GM12875 (cell line): ENCODE measurements around the gene REXO1.

Source experiments
- H3K4me3 ChIP-seq: one replicate; pipeline ENCODE4 v1.5.1; 2011; ENCODE audit warnings: low read depth, low read length, control low read depth
- TF ChIP-seq, protein P1 (sequence below): IDR thresholded peaks from 2 replicates; pipeline ENCODE4 v1.5.1; 2011; ENCODE audit warnings: low read depth, mild to moderate bottlenecking, control low read depth, inconsistent platforms, low read length, moderate library complexity, borderline replicate concordance; ENCODE audit not compliant: insufficient read depth

Gene REXO1

GRCh38 chr19:1828279-1829238 lies 19.7 kb downstream of the REXO1 start:
- TF ChIP-seq, protein P1, sequence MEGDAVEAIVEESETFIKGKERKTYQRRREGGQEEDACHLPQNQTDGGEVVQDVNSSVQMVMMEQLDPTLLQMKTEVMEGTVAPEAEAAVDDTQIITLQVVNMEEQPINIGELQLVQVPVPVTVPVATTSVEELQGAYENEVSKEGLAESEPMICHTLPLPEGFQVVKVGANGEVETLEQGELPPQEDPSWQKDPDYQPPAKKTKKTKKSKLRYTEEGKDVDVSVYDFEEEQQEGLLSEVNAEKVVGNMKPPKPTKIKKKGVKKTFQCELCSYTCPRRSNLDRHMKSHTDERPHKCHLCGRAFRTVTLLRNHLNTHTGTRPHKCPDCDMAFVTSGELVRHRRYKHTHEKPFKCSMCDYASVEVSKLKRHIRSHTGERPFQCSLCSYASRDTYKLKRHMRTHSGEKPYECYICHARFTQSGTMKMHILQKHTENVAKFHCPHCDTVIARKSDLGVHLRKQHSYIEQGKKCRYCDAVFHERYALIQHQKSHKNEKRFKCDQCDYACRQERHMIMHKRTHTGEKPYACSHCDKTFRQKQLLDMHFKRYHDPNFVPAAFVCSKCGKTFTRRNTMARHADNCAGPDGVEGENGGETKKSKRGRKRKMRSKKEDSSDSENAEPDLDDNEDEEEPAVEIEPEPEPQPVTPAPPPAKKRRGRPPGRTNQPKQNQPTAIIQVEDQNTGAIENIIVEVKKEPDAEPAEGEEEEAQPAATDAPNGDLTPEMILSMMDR: no peak
- H3K4me3 ChIP-seq: no peak overlapping the region

DNA sequence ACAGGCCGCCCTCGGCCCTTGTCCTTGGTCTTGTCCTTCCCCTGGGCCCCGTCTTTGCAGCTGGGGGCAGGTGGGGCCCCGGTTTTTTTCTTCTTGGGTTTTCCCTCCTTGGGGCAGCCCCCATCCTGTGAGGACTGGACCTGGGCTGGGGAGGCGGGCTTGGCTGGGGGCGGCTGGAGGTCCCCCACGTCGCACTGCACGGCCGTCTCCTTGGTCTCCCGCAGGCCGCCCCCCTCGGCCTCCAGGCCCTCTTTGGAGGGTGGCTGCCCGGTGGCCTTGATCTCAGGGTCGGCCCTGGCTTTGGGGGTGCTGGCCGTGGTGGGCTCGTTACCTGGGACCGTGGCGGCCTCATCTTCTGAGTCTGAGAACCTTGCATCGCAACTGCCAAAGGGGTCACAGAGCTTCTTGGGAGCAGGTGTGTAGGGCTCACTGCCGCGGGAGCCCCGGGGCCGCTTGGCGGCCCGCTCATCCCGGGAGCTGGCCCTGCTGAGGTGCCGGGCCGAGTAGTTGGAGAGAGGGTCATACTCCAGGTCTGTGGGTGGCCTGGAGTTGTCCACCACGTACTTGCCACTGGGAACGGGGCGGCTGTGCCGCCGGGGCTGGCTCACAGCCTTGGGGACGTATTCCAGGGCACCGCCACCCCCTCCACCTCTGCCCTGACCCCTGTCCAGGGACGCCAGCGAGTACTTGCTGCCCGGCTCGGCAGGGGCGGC lies 20.6 kb downstream of the REXO1 start:
- H3K4me3 ChIP-seq: no peak overlapping the region
- TF ChIP-seq, protein P1: no peak

DNA sequence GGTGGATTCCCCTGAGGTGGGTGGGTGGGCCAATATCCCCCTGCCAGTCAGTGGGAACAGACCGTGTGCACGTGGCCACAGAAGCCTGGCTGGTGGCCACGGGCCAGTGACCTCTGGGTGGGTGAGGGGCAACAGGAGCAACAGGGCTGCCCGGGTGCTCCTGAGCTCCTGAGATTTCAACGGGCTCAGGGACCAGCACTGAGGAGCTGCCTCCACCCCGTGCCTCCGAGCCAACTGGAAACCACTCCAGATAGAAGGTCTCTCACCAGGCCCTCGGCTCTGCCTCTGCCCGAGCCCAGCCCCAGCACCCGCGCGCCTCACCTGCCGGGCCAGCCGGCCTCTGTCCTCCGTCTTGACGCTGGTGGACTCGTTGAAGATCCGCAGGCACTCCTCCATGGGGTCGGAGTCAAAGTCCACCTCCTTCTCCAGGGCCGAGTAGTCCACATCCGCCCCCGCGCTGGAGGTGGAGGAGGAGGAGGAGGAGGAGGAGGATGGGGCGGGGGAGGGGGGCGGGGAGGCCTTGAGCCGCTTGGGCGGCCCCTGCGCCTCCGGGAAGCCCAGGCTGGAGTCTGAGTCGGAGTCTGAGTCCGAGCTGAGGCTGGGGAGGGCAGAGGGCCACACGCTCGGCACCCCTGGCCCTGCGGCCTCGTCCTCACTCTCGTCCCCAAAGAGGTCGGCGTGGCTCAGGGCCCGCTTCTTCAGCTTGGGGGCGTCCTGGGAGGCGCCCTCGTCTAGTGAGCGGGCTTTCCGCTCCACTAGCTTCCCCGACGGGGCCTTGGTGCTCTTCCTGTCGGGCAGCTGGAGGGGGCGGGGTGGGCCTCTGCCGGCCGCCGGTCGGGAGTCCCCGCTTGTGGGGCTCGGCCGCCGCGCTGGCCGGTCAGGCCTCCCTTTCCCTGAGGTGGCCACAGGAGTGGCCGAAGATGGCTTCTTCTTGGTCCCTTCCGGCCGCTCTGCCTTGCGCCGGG lies 21.4 kb downstream of the REXO1 start:
- TF ChIP-seq, protein P1: no peak
- H3K4me3 ChIP-seq: no peak overlapping the region

- TF ChIP-seq, protein P1: peak; percentile 92
- no peak overlapping the region for H3K4me3 ChIP-seq
Observed at GRCh38 chr19:1825909-1826556, 22.2 kb downstream of the REXO1 start.

DNA sequence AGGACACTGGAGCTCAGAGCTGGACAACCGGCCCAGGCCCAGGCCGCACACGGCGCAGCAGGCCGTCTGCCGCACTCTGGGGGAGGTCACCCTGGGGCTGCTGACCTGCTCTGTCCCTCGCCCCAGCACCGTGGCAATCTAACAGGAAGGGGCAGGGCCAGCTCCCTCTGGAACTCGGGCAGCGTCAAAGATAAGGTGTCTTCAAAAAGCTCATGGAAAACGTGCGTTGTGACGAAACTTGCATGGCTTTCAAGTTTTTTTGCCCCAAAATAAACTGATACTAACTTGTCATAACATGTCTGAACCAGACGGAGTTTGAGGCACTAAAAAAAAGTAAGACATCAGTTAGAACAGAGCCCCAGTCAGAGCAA lies 24.0 kb downstream of the REXO1 start:
- TF ChIP-seq, protein P1: no peak

GRCh38 chr19:1823539-1824251 lies 24.6 kb downstream of the REXO1 start:
- TF ChIP-seq, protein P1: no peak
- no peak overlapping the region for H3K4me3 ChIP-seq

More for the DNA sequence above, 24.0 kb downstream of the REXO1 start:
- no peak overlapping the region for H3K4me3 ChIP-seq
